ENCODE data around the gene CAVIN3.

GRCh38 chr11:6327806-6328205 is 7.5 kb upstream of the CAVIN3 start:
- TF ChIP-seq TAF1 (IDR thresholded peaks at IDR 0.05; ENCODE audit: low read depth), result no peak
- no peak for TF ChIP-seq CEBPB (IDR thresholded peaks at IDR 0.05)
- TF ChIP-seq REST (IDR thresholded peaks at IDR 0.05; ENCODE audit: low read depth), result no peak
- no peak for TF ChIP-seq FOXM1 (IDR thresholded peaks at IDR 0.05; ENCODE audit: borderline replicate concordance, low read depth)
- no peak for TF ChIP-seq EGR1 (IDR thresholded peaks at IDR 0.05)
- no peak for TF ChIP-seq RAD21 (IDR thresholded peaks at IDR 0.05; ENCODE audit: low read depth)
- TF ChIP-seq, protein P1, sequence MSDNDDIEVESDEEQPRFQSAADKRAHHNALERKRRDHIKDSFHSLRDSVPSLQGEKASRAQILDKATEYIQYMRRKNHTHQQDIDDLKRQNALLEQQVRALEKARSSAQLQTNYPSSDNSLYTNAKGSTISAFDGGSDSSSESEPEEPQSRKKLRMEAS (IDR thresholded peaks at IDR 0.05), result no peak
- TF ChIP-seq EP300 (IDR thresholded peaks at IDR 0.05; ENCODE audit: borderline replicate concordance), result no peak
- TF ChIP-seq NFIC (IDR thresholded peaks at IDR 0.05), result no peak
- TF ChIP-seq YY1 (IDR thresholded peaks at IDR 0.05; ENCODE audit: low read depth), result no peak

All from Ishikawa (cell line).